CD4-positive, alpha-beta T cell treated with Interferon alpha-2 for 1 hour (primary cell): Measurements from ENCODE around the gene STMN3.
"Not testable (repeated sequence)": the region's sequence is repeated elsewhere in the genome, so short reads cannot be mapped to it uniquely, and the experiment has no call there.

Source experiments
- DNase-seq, 2 donors: peaks; one replicate each; pipeline ENCODE4 v3.0.0-alpha.2; 2020 to 2022

The STMN3 gene

DNA sequence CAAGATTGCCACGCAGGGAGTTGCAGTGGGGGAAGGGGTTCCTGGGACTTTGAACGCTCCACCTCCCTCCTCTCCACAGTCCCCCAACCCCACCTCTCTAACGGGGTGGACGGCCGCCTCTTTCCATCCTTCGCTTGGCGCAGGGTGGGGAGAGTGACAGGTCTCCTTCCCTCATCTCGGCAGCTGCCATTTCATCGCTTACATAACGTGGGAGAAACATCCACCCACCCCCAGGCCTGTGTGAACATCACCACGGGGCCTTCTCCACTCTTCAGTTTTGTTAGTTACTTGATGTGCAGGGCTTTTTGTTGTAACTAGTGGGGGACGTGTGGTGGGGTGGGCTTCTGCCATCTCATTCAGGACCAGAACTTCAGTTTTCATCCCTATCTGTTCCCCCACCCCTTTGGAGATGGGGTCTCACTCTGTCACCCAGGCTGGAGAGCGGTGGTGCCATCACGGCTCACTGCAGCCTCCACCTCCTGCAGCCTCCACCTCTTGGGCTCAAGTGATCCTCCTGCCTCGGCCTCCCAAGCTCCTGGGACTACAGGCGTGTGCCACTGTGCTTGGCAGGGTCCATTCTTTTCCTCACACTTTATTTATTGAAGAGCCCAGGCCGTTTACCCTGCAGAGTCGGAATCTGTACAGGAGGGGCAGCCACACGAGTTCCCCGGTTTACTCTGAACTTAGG is 22.6 kb upstream of the STMN3 start:
- no peak for DNase-seq

DNA sequence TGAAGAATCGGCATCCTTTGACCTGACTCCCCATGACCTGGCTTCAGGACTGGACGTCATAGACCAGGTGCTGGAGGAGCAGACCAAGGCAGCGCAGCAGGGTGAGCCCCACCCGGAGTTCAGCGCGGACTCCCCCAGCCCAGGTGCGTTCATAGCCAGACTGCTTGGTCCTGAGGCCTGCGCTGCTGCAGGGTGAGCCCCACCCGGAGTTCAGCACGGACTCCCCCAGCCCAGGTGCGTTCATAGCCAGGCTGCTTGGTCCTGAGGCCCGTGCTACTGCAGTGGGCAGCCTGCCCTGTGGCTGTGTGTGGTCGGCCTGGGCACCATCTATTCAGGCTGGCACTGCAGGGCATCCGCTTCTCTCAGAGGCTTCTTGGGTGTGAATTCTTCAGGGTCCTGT is 20.7 kb upstream of the STMN3 start:
- DNase-seq: no peak

DNA sequence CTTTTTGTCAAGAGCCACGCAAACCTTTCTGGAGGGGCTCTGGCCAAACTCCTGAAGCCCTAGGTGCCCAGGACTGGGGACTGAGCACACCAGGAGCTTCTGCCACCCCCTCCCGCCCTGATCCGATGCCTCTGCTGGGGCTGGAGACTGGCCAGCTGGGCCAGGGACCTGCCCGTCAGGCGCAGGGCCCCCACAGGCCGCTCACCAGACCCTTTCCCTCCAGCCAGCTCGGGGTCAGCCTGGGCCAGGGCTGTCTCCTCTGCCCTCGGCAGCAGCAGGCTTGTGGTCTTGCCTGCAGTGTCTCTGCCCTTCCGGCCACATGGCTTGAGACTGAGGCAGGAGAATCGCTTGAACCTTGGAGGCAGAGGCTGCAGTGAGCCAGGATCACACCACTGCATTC is 19.4 kb upstream of the STMN3 start:
- DNase-seq: no peak

- DNase-seq: not testable (repeated sequence)
Observed at GRCh38 chr20:63671695-63672094, 18.5 kb upstream of the STMN3 start.

GRCh38 chr20:63668351-63668750 is 15.1 kb upstream of the STMN3 start:
- DNase-seq: no peak

DNA sequence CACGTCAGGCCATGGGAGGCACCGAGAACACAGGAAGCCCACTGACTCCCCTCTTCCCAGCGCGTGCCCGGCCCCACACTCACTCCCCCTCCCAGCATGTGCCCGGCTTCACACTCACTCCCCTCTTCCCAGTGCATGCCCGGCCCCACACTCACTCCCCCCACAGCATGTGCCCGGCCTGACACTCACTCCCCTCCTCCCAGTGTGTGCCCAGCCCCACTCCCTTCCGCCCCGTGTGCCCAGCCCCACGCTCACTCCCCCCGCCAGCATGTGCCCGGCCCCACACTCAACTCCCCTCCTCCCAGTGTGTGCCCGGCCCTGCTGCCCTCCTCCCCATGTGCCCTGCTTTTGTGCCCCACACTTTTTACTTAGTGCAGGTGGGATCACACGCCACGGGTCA is 14.6 kb upstream of the STMN3 start:
- DNase-seq: no peak

DNA sequence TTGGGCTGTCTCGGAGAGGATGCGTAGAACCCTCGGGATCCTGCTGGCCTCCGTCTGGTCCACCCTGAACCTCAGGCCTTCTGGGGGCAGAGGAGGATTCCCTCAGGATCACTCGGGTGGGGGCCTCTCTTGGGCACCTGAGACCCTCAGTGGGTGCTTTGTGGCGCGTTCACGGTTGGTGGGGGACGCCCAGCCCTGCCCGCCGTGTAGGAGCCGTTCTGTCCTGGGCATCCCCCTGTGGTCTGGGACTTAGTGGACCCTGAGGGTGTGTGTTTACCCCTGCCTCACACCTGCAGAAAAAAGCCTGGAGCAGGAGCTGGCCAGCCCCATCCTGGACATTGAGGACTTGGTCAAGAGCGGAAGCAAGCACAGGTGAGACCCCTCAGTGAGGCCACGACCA is 12.5 kb upstream of the STMN3 start:
- DNase-seq: no peak

GRCh38 chr20:63664861-63665594 is 11.8 kb upstream of the STMN3 start:
- no peak for DNase-seq

GRCh38 chr20:63664143-63664851 is 11.1 kb upstream of the STMN3 start:
- no peak for DNase-seq

DNA sequence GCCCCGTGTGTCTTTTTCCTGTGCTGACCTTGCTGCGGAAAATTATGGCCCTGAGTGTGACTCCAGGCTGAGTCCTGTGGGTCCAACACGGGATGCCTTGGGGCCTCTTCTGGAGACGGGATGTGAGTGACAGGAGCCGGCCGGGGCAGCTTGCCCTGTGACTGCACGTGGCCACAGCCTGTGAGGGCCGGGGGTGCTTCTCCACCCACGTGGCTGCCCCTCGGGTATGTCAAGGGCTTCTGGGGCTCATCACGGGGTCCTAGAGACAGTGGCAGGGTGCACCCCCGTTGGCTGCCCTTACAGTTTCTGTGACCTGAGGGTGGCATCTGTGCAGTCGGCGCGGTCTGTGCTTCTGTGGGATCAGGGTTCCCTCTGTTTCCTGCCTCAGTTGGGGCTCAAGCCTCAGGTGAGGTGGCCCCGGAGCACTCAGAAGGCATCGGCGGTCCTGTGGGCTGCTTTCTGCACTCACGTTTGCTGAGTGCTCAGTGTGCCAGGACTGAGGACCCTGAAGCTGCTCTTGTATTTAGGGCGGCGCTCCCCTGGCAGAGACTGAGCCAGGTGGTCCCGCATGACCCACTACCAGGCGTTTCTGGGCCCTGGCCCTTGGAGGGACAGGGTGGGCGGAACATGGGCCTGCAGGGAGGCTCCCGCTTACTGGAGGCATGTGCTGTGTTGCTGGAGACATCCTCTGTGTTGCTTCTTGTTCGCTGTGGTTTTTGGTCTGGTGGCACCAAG is 10.3 kb upstream of the STMN3 start:
- no peak for DNase-seq

GRCh38 chr20:63662813-63663189 is 9.6 kb upstream of the STMN3 start:
- no peak for DNase-seq

DNA sequence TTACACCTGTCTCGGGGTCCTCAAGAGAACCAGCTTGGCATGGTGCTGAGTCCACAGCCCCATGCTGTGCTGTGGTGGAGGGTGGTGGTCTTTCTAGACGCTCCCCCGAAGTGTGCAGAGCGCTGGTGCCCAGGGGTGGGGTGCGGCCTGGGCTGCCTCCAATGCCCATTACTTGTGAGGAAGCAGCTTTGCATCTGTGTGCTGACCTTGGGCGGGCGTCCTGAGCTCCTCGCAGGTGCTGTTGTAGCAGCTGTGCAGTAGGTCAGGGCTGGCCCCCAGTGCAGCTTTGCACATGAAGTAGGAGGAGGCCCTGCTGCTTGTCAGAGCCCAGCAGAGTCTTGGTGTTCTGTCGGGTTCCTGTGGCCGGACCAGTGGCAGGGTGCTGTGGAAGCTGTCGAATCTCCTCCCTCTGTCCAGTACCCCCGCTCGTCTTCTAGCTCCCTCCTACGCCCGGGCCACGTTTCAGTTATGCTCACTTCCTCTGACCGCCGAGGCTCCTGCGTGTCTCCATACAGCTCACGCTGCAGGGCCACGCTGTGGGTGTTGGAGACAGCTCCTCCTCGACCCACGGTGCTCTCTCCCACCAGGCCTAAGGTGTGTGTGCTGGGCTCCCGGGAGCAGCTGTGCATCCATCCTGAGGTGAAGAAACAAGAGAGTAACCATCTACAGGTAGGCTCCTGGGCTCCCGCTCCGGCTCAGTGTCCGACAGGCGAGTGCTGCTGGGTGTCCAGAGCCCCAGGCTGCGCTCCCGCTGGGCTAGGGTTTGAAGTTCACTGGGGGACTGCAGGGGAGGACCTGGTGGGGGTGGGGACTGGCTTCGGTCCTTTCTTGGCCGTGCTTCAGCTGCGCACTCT is 9.0 kb upstream of the STMN3 start:
- no peak for DNase-seq

DNA sequence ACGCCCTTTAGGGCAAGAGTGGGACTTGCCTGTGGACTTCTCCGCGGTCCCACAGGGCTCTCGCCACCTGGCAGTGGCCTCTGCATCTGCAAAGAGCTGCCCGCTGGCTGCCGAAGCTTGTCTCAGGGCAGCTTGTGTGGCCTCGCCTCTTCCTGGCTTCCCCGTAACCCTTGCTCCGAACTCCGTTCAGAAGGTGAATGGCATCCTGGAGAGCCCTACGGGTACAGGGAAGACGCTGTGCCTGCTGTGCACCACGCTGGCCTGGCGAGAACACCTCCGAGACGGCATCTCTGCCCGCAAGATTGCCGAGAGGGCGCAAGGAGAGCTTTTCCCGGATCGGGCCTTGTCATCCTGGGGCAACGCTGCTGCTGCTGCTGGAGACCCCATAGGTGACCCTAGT is 7.9 kb upstream of the STMN3 start:
- no peak for DNase-seq

DNA sequence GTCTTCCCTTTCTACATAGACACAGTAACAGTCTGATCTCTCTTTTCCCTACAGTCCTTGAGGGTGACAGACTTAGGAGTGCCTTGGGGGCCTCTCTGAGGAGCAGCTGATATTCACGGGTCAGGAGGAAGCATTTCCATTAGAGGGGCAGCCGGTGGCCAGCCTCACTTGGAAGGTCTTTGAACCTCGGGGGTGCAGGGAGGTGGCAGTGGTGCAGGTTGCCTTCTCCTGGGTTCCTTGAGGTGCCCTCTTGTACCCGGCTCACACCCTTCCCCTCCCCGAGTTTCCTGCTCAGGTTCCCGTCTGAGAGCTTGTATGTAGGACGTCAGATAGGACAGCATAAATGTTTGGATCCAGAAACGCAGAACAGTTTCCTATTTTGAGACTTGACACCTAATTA is 7.4 kb upstream of the STMN3 start:
- DNase-seq: no peak

DNA sequence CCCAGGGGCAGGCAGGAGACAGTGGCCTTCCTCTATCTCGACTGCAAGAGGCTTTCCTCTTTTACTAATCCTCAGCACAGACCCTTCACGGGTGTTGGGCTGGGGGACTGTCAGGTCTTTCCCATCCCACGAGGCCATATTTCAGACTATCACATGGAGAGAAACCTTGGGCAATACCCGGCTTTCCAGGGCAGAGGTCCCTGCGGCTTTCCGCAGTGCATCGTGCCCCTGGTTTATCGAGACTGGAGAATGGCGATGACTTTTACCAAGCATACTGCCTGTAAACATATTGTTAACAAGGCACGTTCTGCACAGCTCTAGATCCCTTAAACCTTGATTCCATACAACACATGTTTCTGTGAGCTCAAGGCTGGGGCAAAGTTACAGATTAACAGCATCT is 7.0 kb upstream of the STMN3 start:
- not testable (repeated sequence) for DNase-seq

GRCh38 chr20:63659370-63659769 is 6.1 kb upstream of the STMN3 start:
- DNase-seq: no peak

DNA sequence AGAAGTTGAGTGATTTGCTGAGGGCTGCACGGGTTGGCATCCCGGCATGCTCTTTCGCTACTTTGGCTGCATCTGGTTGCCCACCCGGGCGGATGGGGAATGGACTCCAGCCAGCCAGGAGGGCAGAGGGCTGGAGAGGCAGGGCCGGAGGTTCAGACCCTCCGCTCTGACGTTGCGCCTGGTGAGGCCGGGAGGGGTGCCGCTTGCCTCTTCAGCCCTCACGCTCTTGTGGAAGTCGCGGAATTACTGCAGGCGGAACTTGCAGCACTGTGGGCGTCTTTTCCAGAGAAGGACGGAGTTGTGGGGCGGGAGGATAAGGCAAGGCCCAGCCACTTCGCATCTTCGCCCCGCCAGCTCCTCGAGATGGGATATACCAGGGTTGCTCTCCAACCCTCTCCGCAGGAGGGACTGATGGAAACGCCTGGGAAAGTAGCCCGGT is 5.5 kb upstream of the STMN3 start:
- no peak for DNase-seq

DNA sequence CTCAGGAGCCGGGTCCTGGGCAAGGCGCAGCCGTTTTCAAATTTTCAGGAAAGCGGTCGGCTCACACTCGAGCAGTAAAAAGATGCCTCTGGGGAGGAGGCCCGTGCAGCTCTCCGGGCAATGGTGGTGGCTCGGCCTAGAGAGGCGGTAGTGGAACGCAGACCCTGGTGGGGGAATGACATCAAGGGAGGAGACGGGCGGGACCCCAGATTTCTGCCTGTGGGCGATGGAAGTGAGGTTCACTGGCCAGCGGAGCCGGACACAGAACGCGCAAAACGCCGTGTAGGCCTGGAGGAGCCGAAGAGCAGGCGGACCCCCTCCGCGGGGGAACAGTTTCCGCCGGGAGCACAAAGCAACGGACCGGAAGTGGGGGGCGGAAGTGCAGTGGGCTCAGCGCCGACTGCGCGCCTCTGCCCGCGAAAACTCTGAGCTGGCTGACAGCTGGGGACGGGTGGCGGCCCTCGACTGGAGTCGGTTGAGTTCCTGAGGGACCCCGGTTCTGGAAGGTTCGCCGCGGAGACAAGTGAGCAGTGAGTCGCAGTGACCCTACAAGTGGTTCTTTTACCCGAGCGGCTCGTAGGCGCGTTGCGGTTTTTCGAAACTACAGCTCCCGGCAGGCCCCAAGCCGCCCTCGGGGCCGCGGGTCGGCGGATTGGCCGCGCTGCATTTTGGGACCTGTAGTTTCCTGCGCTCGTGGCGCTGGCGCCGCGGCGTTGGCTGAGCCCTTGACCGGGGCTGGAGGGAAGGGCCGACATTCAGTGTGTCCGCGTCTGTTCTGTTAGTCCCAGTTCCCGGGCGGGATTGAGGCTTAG is 4.9 kb upstream of the STMN3 start, which contains the start of gene RTEL1:
Gene RTEL1 (plus strand): TSS at position 376 of the 812 bp plus-strand sequence. CDS start 1,091 bp downstream, outside the sequence.
- DNase-seq: peak; percentile 84 to 91

DNA sequence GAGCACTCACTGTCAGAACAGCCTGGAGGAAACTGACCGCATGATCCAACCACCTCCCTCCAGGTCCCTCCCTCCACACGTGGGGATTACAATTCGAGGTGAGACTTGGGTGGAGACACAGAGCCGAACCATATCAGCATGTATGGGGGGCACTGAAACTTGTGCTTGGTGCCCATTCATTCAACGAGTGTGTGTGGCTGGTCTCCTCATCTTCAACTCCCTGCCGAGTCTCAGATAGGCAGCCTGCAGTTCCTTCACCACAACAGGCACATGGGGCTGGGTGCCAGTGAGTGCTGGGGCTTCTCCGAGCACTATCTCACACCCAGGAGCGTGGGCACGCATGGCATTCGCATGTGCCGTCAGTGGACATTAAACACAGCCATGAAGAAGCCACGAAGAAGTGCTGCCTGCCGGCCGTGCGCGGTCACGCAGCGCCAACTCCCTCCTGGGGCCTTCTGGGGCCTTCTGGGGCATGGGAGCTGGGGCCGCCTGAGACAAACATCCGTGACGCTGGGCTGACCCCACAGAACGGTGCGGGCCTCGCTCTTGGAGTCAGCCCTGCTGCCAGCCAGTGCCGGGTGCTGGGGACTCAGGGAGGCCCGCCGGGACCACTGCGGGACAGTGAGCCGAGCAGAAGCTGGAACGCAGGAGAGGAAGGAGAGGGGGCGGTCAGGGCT is 4.2 kb upstream of the STMN3 start:
- DNase-seq: no peak

- DNase-seq: no peak
Observed at GRCh38 chr20:63656451-63656850, 3.2 kb upstream of the STMN3 start.

DNA sequence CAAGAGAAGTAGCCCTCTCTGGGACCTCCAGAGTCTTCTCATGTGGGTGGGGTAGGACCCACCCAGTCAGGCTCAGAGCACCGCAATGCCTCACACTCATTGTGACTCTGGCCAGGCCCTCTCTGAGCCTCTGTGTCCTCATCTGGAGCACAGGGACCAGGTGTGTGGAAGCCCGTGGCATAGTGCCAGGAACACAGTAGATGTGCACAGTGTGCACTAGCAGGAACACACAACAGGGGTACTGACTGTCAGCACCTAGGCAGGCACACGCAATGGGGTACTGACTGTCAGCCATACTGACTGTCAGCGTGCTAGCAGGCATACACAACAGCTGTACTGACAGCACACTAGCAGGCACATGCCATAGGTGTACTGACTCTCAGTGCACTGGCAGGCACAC is 2.0 kb upstream of the STMN3 start:
- DNase-seq: no peak
